GM15510 (cell line): Measurements from ENCODE around the gene PRR5.

Source experiments
- POLR2A ChIP-seq: IDR thresholded peaks from 3 replicates; pipeline ENCODE4 v1.6.1; 2011; ENCODE audit warnings: borderline replicate concordance; ENCODE audit not compliant: insufficient read length; ENCODE audit errors: extremely low read depth

The PRR5 gene

DNA sequence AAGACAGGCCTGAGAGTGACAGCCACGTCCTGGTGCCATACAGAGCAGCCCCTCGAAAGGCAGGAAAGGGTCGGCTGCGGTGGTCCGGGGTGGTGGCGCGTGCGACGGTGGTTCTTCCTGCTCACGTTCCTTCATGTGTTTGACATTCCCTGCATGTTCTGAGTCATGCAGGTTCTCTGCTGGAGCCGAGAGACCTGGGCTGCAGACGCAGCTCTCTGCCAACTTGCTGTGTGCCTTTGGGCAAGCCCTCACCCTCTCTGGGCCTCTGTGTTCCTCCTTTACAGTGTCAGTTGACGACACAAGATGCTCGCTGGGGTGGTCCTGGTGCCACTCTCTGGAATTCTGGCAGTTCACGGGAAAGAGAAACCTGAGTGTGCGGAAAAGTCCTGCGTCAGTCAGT, 62.4 kb downstream of the PRR5 start:
- no peak for TF ChIP-seq POLR2A

DNA sequence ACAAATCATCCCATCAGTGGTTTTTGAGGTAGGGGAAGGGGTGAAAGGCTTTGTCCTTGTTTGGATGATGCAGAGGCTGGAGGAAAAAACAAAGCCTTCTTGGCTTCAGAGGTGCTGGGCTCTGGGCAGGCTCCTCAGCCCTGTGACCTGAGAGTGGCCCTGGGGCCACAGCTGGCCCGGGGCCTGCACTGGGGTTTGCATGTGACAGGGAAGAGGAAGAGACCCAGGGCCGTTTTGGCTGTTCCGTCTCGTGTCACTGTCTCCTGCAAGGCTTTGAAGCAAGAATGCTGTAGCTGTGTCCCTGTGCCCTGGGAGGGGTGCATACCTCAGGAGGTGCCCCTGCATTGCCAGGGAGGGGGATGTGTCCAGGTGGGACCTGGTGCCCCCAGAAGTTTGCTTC, 63.0 kb downstream of the PRR5 start:
- no peak for TF ChIP-seq POLR2A

DNA sequence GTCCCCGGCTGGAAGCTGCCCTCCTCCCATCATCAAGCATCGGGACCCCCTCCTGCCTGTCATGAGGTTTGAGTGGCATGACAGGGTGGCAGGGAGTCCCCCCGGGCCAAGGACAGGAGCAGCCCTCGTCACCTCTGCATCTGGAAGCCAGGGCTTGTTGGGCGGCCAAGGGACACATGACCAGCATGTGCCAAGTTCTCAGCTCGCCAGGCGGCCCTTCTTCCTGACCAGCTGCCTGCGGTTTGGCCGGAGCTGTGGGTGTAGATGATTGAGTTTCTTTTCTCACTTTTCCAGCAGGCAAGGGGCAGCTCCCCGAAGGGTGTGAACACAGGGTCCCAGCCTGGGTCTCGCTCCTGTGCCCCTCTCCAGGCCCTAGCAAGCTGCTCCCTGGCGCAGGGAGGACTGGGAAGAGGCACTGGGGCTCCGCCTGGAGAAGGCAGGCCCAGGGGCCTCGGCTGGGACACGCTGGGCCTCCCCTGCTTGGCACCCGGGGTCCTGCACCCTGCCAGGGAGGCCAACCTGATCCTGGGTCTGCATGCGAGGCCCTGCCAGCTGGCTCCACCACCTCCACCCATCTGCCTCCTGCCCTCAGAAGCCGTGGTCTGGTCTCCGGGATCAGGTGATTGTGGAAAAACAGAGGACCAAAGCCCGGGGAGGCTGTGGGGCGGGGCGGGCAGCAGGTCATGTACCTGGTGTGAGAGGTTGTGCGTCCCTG, 63.7 kb downstream of the PRR5 start:
- no peak for TF ChIP-seq POLR2A

DNA sequence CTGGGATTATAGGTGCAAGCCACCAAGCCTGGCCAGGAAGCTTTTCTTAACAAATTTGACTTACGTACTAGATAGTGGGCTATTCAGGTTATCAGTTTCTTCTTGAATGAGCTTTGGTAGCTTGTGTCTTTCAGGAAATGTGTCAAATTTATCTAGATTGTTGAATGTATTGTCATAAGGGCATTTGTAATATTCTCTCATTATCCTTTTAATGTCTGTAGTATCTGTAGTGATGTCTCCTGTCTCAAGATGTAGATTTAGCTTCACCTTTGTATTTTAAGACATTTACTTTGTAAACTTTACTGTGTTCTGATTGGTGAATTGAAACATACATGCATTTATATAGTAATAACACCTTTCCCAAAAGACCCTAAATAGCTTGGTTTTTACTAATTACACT, 71.1 kb downstream of the PRR5 start:
- no peak for TF ChIP-seq POLR2A

DNA sequence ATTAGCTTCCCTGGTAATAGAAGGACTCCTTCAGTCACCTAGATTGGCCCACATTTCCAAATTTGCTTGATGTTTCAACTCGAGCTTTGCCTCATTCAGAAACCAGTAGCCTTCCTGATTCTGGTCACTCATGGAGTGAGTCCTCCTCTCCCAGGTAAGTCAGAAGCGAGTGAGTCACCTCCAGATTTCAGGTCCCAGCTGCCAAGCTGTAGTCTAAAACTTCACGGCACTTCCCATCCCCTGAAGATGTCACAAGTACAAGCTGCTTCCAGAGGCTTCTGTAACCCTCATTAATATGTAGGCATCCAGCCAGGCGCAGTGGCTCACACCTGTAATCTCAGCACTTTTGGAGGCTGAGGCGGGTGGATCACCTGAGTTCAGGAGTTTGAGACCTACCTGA, 73.9 kb downstream of the PRR5 start:
- no peak for TF ChIP-seq POLR2A

DNA sequence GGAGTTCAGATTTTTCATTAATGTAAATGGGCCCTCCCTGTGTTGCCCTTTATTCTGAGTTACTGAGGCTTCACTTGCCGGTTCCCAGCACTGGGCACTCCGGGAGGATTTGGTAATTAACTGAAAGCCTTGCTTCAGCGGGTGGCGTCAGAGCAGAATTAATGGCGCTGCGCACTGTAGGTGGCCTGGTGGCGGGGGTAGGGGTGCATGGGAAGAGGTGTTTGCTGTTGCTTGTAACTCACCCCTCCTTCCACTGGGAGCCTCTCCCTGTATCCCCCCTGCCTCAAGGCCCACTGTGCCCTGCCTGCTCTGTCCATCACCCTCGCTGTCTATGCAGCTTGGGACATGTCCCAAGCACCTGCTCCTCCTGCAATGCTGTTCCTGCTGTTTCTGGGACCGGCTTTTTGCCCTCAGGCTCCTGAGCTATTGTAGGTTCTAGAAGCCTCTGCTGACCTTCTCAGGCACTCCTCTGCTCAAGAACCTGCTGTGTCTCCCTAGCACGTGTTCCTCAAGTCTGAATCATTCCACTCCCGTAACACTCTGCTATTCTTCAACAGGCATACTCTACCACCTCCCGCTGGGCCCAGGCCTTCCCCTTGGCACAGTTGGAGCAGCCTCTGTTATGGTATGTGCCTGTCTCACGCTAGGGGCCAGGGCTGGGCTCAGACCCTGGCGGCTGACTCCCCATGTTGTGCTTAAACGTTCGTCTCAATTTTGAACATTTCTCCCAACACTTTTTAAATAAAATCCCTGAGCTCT, 74.8 kb downstream of the PRR5 start:
- no peak for TF ChIP-seq POLR2A

DNA sequence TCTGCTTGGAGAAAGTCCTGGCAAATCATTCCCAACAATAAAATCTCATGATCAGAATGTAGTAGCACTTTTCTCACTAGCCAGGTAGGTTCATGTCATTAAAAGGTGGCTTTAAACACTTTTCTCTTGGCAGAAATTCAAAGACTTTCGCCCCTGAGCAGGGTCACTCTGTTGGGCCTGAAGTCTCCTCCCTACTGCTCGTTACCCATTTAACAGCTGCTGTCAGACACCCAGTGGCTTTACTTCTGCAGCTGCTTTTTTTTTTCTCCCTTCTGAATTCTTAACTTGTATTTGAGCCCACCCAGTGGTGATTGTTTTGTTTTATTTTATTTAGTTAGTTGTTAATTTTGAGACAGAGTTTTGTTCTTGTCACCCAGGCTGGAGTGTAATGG, 75.4 kb downstream of the PRR5 start:
- no peak for TF ChIP-seq POLR2A

DNA sequence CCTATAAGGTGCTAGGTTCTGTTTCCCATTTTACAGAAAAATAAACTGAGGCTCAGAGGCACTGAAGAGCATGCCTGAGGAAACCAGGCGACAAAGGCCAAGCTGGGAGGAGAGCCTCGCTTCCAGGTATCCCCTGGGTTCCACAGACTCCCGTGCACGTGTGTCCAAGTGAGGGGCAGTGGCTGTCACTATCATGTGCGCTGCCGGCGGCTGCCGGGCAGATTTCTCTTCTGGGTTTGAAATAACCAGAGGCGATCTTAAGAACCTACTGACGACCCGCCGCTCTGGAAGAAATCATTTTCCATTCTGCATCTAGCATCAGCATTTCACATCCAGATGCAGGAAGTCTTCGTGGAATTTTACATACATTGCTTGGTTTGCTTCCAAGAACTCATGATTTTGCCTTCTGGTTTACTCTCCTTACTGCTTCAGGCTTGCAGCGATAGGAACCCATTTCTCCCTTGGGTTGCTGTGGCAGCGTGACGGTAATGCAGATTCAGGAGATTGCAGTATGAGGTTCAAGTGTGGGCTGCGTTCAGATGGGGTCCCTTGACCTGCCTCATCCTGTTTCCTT, 79.0 kb downstream of the PRR5 start:
- no peak for TF ChIP-seq POLR2A

DNA sequence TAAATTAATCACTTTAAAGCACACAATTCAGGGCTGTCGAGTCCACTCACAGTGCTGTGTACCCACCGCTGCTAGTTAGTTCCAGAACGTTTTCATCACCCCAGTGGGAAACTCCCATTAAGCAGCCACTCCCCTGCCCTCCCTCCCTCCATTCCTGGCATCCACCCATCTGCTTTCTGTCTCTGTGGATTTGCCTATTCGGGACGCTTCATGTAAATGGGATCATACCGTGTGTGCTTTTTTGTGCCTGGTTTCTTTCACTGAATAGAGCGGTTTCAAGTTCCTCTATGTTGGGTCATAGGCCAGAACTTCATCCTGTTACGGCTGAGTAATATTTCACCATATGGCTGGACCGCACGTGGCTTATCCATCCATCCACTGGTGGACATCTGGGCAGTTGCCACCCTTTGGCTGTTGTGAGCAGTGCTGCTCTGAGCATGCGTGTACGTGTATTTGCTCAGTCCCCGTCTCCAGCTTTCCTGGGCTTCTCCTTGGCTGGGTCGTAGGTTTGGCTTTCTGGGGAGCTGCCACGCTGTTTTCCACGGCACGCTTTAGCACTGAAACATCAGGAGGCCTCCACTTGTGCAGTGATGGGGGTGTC, 80.5 kb downstream of the PRR5 start:
- no peak for TF ChIP-seq POLR2A

DNA sequence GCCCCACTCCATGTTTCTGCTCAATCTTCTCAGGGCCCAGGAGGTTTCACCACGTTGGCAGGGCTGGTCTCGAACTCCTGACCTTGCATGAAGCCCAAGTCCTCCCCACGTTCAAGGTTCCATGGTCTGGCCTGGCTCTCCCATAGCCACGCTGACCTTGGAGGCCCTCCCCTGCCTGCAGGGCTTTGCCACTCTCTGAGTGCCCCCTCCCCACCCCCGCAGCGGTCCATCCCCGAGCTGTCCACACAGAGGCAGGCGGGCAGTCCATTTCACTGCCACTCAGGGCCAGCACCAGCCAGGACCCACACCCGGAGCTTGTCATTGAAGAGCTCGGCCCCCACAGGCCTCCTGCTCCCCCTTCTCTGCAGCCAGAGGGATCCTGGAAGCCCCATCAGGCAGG, 81.1 kb downstream of the PRR5 start:
- no peak for TF ChIP-seq POLR2A

DNA sequence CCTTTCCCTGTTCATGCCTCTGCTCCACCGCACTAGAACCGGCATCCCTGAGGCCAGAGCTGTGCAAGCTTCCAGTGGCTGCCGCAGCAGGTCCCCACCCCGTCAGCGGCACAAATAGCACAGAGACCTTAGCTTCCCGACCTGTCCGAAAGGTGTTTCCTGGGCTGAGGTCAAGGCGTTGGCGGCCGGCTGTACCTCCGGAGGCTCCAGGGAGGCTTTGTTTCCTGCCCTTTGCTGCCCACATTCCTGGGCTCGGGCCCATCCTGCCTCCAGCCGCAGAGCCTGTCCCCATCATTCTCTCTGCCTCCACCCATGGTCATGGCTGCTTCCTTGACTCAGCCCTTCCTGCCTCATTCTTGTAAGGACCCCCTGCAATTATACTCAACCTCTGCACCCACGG, 81.6 kb downstream of the PRR5 start:
- no peak for TF ChIP-seq POLR2A

DNA sequence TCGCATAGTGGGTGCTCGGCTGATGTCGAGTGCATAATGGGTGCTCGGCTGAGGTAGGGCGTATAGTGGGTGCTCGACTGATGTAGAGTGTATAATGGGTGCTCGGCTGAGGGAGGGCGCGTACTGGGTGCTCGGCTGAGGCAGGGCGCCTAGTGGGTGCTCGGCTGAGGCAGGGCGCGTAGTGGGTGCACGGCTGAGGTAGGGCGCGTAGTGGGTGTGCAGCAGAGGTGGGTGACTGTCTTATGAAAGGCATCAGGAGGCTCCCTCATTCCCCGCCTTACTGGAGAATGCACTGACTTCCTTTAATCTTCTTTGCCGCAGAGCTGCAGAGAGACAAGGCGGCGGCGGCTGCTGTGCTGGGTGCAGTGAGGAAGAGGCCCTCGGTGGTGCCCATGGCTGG, 84.1 kb downstream of the PRR5 start:
- no peak for TF ChIP-seq POLR2A

DNA sequence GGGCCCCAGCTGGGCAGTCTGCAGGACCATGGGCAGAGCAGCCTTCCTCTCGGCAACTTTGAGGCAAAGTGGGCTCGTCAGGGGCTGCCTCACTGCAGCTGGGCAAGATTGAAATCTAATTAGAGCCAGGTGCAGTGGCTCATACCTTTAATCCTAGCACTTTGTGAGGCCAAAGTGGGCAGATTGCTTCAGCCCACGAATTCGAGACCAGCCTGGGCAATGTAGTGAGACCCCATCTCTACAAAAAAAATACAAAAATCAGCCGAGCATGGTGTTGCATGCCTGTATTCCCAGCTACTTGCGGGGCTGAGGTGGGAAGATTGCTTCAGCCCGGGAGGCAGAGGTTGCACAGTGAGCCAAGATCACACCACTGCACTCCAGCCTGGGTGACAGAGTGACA, 84.6 kb downstream of the PRR5 start:
- no peak for TF ChIP-seq POLR2A
